HG03432 (cell line): ENCODE measurements around the gene CCDC85A.
"Not testable (repeated sequence)": the region's sequence is repeated elsewhere in the genome, so short reads cannot be mapped to it uniquely, and the experiment has no call there.

ENCODE experiments used
- ATAC-seq: cut with Tn5 transposase; IDR thresholded peaks from one replicate; pipeline ENCODE4 v1.9.1; 2021; ENCODE audit warnings: mild to moderate bottlenecking, moderate library complexity; ENCODE audit not compliant: unreplicated experiment

CCDC85A gene

GRCh38 chr2:56183643-56184499, at the start of gene CCDC85A:
Gene CCDC85A, plus strand, starts transcription at chr2:56183990. Its CDS starts 635 bp downstream, at chr2:56184625.
- ATAC-seq, result peak; percentile 97

GRCh38 chr2:56134861-56135260, 48.9 kb upstream of the CCDC85A start:
- ATAC-seq, result no peak

GRCh38 chr2:56142497-56143061, 41.2 kb upstream of the CCDC85A start:
- ATAC-seq, result not testable (repeated sequence)

GRCh38 chr2:56147907-56148306, 35.9 kb upstream of the CCDC85A start:
- ATAC-seq, result no peak

GRCh38 chr2:56148825-56149224, 35.0 kb upstream of the CCDC85A start:
- ATAC-seq, result peak; percentile 58

- ATAC-seq, result no peak
Measured at GRCh38 chr2:56151841-56152240, 31.9 kb upstream of the CCDC85A start.

- no peak for ATAC-seq
Measured at GRCh38 chr2:56155188-56155587, 28.6 kb upstream of the CCDC85A start.

GRCh38 chr2:56159875-56160274, 23.9 kb upstream of the CCDC85A start:
- not testable (repeated sequence) for ATAC-seq

GRCh38 chr2:56167616-56168562, 15.9 kb upstream of the CCDC85A start:
- ATAC-seq, result no peak

- ATAC-seq, result no peak
Measured at GRCh38 chr2:56169521-56169920, 14.3 kb upstream of the CCDC85A start.

GRCh38 chr2:56170504-56170903, 13.3 kb upstream of the CCDC85A start:
- ATAC-seq, result no peak

- no peak for ATAC-seq
Measured at GRCh38 chr2:56170988-56171387, 12.8 kb upstream of the CCDC85A start.

GRCh38 chr2:56175779-56176178, 8.0 kb upstream of the CCDC85A start:
- no peak for ATAC-seq

GRCh38 chr2:56177420-56178220, 6.2 kb upstream of the CCDC85A start:
- peak; percentile 90 for ATAC-seq

GRCh38 chr2:56179931-56180330, 3.9 kb upstream of the CCDC85A start:
- ATAC-seq, result no peak

GRCh38 chr2:56182420-56182819, 1.4 kb upstream of the CCDC85A start:
- ATAC-seq, result no peak

- peak; percentile 28 for ATAC-seq
Measured at GRCh38 chr2:56184500-56185011, 766 bp downstream of the CCDC85A start.

GRCh38 chr2:56185101-56185581, 1.4 kb downstream of the CCDC85A start:
- no peak for ATAC-seq

- no peak for ATAC-seq
Measured at GRCh38 chr2:56185582-56186046, 1.8 kb downstream of the CCDC85A start.

- ATAC-seq, result peak; percentile 61
Measured at GRCh38 chr2:56191617-56192016, 7.8 kb downstream of the CCDC85A start.
